Gastrocnemius medialis (tissue), 4 donors: ENCODE data around the gene MCEMP1.

Experiments
- CTCF ChIP-seq, 5 experiments: fragments of 450-650 bp in 3 of 5; fragments of 200-600 bp in 2 of 5; sonication (generic) in 2 of 5; IDR thresholded peaks in 4 of 5; conservative IDR thresholded peaks in 1 of 5; 1 replicate in 4 of 5; 2 replicates in 1 of 5; pipeline ENCODE4 v1.5.1; 2016 to 2019; ENCODE audit warnings: antibody characterized with exemption in 5 of 5, mild to moderate bottlenecking in 3 of 5, moderate library complexity in 3 of 5
- POLR2A ChIP-seq, 2 donors: fragments of 450-650 bp; IDR thresholded peaks; one replicate each; pipeline ENCODE4 v1.6.1; 2017; ENCODE audit warnings: antibody characterized with exemption in 2 of 2, mild to moderate bottlenecking in 2 of 2, moderate library complexity in 2 of 2

- no peak for TF ChIP-seq POLR2A (IDR thresholded peaks at IDR 0.05)
- TF ChIP-seq CTCF (IDR thresholded peaks at IDR 0.05 in 4 of 5, conservative IDR thresholded peaks at IDR 0.05 in 1 of 5), result no peak
These were observed at the start of gene MCEMP1 for GRCh38 chr19:7676854-7677253.
